HCT116 (cell line): ENCODE measurements around the gene TTLL9. TPM values are rescaled to one million over a fixed set of nuclear protein-coding genes. Genes with fewer than 3 reads are reported as not detected.

Source experiments
- ATAC-seq: fragments of 200-7000 bp; cut with Tn5 transposase; 2 replicates; pipeline ENCODE4 v1.9.1; 2020; ENCODE audit warnings: mild to moderate bottlenecking, moderate library complexity
- BruUV-seq: library from RNA; stranded (reverse); fragments of 400-500 nt; replicated peaks from 2 replicates; lab custom pipeline; 2021; lab: Mats Ljungman, UMichigan
- CTCF ChIA-PET: fragments of 300-600 bp; sonication (Branson Sonifier 250); formaldehyde crosslinking; loops from one replicate; lab custom pipeline; 2021; ENCODE audit warnings: antibody characterized with exemption; lab: Charles Lee
- POLR2A ChIA-PET: fragments of 300-600, 350-600 bp; sonication (Branson Sonifier 250); formaldehyde crosslinking; loops from one replicate; lab custom pipeline; 2021; ENCODE audit warnings: antibody characterized with exemption; lab: Charles Lee
- RAD21 ChIA-PET, 2 experiments: fragments of 300-600 bp; sonication (Branson Sonifier 250); formaldehyde crosslinking; loops; one replicate each; lab custom pipeline; 2023; ENCODE audit warnings: low total read pairs in 2 of 2; ENCODE audit not compliant: uncharacterized antibody in 2 of 2, unreplicated experiment in 2 of 2, low non-redundant PET in 1 of 2; lab: Charles Lee
- DNase-seq: peaks from one replicate; pipeline ENCODE4 v3.0.0-alpha.2; 2010; ENCODE audit warnings: low read depth, low spot score
- H2AFZ ChIP-seq: fragments of 200-600 bp; shearing (Covaris generic), sonication (generic); 2 replicates; pipeline ENCODE4 v1.6.1; 2017; ENCODE audit warnings: low read depth, mixed run types, mixed read lengths, antibody characterized with exemption, low read length; ENCODE audit not compliant: poor library complexity, severe bottlenecking
- H3K27ac ChIP-seq: 2 replicates; pipeline ENCODE4 v1.5.1; 2012; ENCODE audit warnings: low read depth, low read length
- H3K27me3 ChIP-seq: fragments of 200-600 bp; sonication (generic); 2 replicates; pipeline ENCODE4 v1.6.1; 2016; ENCODE audit warnings: mixed run types, low read length, mixed read lengths; ENCODE audit not compliant: insufficient read depth
- H3K36me3 ChIP-seq, 2 experiments: fragments of 200-500 bp in 1 of 2; fragments of 200-600 bp in 1 of 2; sonication (Bioruptor generic) in 1 of 2; sonication (generic) in 1 of 2; 2 replicates each; pipeline versions ENCODE4 v1.5.1 to v1.6.1; 2014 to 2016; ENCODE audit warnings: low read length in 2 of 2, inconsistent platforms in 1 of 2, mixed read lengths in 1 of 2, mixed run types in 1 of 2; ENCODE audit not compliant: insufficient read depth in 2 of 2, control insufficient read depth in 1 of 2
- H3K4me1 ChIP-seq, 2 experiments: fragments of 200-600 bp in 1 of 2; sonication (generic) in 1 of 2; 2 replicates each; pipeline versions ENCODE4 v1.5.1 to v1.6.1; 2012 to 2017; ENCODE audit warnings: low read length in 2 of 2, inconsistent platforms in 1 of 2, mild to moderate bottlenecking in 1 of 2, mixed read lengths in 1 of 2, mixed run types in 1 of 2, moderate library complexity in 1 of 2; ENCODE audit not compliant: insufficient read depth in 2 of 2, control insufficient read depth in 1 of 2
- H3K4me2 ChIP-seq: fragments of 200-600 bp; sonication (generic); 2 replicates; pipeline ENCODE4 v1.6.1; 2017; ENCODE audit warnings: mixed run types, low read length, mixed read lengths
- H3K4me3 ChIP-seq, 2 experiments: fragments of 200-600 bp in 1 of 2; sonication (generic) in 1 of 2; replicated peaks in 1 of 2; 2 replicates each; pipeline ENCODE4 v1.5.1; 2011 to 2016; ENCODE audit warnings: low read length in 2 of 2, control low read depth in 1 of 2, low read depth in 1 of 2, mild to moderate bottlenecking in 1 of 2, mixed read lengths in 1 of 2, mixed run types in 1 of 2
- H3K79me2 ChIP-seq: fragments of 200-600 bp; sonication (generic); 2 replicates; pipeline ENCODE4 v1.6.1; 2017; ENCODE audit warnings: mild to moderate bottlenecking, mixed run types, low read length, moderate library complexity, mixed read lengths; ENCODE audit not compliant: insufficient read depth
- H3K9ac ChIP-seq: fragments of 200-600 bp; sonication (generic); 2 replicates; pipeline ENCODE4 v1.6.1; 2016; ENCODE audit warnings: low read length, mixed read lengths
- H3K9me2 ChIP-seq: fragments of 200-600 bp; sonication (generic), shearing (Covaris generic); 2 replicates; pipeline ENCODE4 v1.6.1; 2017; ENCODE audit warnings: mixed run types, mild to moderate bottlenecking, moderate library complexity; ENCODE audit not compliant: insufficient read depth
- H3K9me3 ChIP-seq, 2 experiments: fragments of 200-500 bp in 1 of 2; fragments of 200-600 bp in 1 of 2; sonication (Bioruptor generic) in 1 of 2; sonication (generic) in 1 of 2; 2 replicates each; pipeline ENCODE4 v1.6.1; 2014 to 2017; ENCODE audit warnings: low read length in 2 of 2, mixed read lengths in 2 of 2, inconsistent platforms in 1 of 2, low read depth in 1 of 2, mild to moderate bottlenecking in 1 of 2, mixed run types in 1 of 2, moderate library complexity in 1 of 2; ENCODE audit not compliant: control insufficient read depth in 1 of 2, insufficient read depth in 1 of 2
- H4K20me1 ChIP-seq: fragments of 200-600 bp; sonication (generic), shearing (Covaris generic); 2 replicates; pipeline ENCODE4 v1.6.1; 2017; ENCODE audit warnings: mixed run types, mild to moderate bottlenecking, moderate library complexity; ENCODE audit not compliant: insufficient read depth
- ATF3 ChIP-seq: IDR thresholded peaks from 2 replicates; pipeline ENCODE4 v1.6.1; 2012
- EGR1 ChIP-seq: IDR thresholded peaks from 2 replicates; pipeline ENCODE4 v1.6.1; 2012; ENCODE audit warnings: low read depth
- ELF1 ChIP-seq: IDR thresholded peaks from 2 replicates; pipeline ENCODE4 v1.6.1; 2012; ENCODE audit warnings: low read depth, borderline replicate concordance
- EZH2 ChIP-seq: fragments of 200-600 bp; sonication (generic); IDR thresholded peaks from 2 replicates; pipeline ENCODE4 v1.6.1; 2017; ENCODE audit warnings: antibody characterized with exemption, mixed run types
- EZH2phosphoT487 ChIP-seq: fragments of 200-600 bp; IDR thresholded peaks from 2 replicates; pipeline ENCODE4 v1.6.1; 2018; ENCODE audit warnings: antibody characterized with exemption, borderline replicate concordance
- MAX ChIP-seq: IDR thresholded peaks from 2 replicates; pipeline ENCODE4 v1.6.1; 2012
- SIN3A ChIP-seq: IDR thresholded peaks from 2 replicates; pipeline ENCODE4 v1.6.1; 2012; ENCODE audit warnings: low read depth
- SP1 ChIP-seq: IDR thresholded peaks from 2 replicates; pipeline ENCODE4 v1.6.1; 2012; ENCODE audit warnings: low read depth
- SRF ChIP-seq: IDR thresholded peaks from 2 replicates; pipeline ENCODE4 v1.6.1; 2012; ENCODE audit warnings: low read depth
- TCF7L2 ChIP-seq: IDR thresholded peaks from 2 replicates; pipeline ENCODE4 v1.7.0; 2011; ENCODE audit warnings: borderline replicate concordance, inconsistent platforms; ENCODE audit not compliant: insufficient read depth, insufficient read length; ENCODE audit errors: extremely low read depth
- YY1 ChIP-seq: IDR thresholded peaks from 2 replicates; pipeline ENCODE4 v1.6.1; 2011; ENCODE audit warnings: low read length, low read depth, moderate library complexity, mild to moderate bottlenecking; ENCODE audit not compliant: insufficient replicate concordance; ENCODE audit errors: extremely low read depth
- ZFX ChIP-seq: fragments of 450-650 bp; IDR thresholded peaks from 2 replicates; pipeline ENCODE4 v1.6.1; 2017
- ZNF274 ChIP-seq: fragments of 200-500 bp; sonication (Bioruptor generic); IDR thresholded peaks from 2 replicates; pipeline ENCODE4 v1.6.1; 2014; ENCODE audit warnings: mild to moderate bottlenecking, low read depth, low read length, inconsistent platforms
- intact Hi-C: fragments of 100-400 bp; cut with micrococcal nuclease; formaldehyde crosslinking; loops from 2 replicates; pipeline ENCODE4 v1.10.0; 2022
- total RNA-seq: library from RNA; stranded (reverse); gene quantifications from one replicate; pipeline ENCODE4 v1.2.1, GENCODE V29; 2021; ENCODE audit not compliant: unreplicated experiment
- TF ChIP-seq, protein P1 (sequence below): IDR thresholded peaks from 2 replicates; pipeline ENCODE4 v1.6.1; 2011; ENCODE audit warnings: mild to moderate bottlenecking, low read length, moderate library complexity; ENCODE audit not compliant: insufficient replicate concordance; ENCODE audit errors: extremely low read depth
- TF ChIP-seq, protein P2 (sequence below), 3 experiments: fragments of 200-600 bp in 1 of 3; sonication (generic) in 1 of 3; IDR thresholded peaks in 2 of 3; conservative IDR thresholded peaks in 1 of 3; 2 replicates each; pipeline ENCODE4 v1.5.1; 2012 to 2017; ENCODE audit warnings: low read depth in 2 of 3, low read length in 2 of 3, antibody characterized with exemption in 1 of 3, borderline replicate concordance in 1 of 3, control low read depth in 1 of 3, mild to moderate bottlenecking in 1 of 3, mixed read lengths in 1 of 3, mixed run types in 1 of 3, moderate library complexity in 1 of 3; ENCODE audit not compliant: insufficient read depth in 1 of 3

The TTLL9 gene
- total RNA-seq, 1 experiment from 2014 or later = not detected

GRCh38 chr20:31972471-31973021 is 102.1 kb downstream of the TTLL9 start (continued):
- TF ChIP-seq, protein P1, sequence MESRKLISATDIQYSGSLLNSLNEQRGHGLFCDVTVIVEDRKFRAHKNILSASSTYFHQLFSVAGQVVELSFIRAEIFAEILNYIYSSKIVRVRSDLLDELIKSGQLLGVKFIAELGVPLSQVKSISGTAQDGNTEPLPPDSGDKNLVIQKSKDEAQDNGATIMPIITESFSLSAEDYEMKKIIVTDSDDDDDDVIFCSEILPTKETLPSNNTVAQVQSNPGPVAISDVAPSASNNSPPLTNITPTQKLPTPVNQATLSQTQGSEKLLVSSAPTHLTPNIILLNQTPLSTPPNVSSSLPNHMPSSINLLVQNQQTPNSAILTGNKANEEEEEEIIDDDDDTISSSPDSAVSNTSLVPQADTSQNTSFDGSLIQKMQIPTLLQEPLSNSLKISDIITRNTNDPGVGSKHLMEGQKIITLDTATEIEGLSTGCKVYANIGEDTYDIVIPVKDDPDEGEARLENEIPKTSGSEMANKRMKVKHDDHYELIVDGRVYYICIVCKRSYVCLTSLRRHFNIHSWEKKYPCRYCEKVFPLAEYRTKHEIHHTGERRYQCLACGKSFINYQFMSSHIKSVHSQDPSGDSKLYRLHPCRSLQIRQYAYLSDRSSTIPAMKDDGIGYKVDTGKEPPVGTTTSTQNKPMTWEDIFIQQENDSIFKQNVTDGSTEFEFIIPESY = no peak
- TF ChIP-seq ZNF274 (no peak), SP1 (no peak), ZFX (no peak), MAX (no peak), EGR1 (no peak), EZH2 (no peak)

DNA sequence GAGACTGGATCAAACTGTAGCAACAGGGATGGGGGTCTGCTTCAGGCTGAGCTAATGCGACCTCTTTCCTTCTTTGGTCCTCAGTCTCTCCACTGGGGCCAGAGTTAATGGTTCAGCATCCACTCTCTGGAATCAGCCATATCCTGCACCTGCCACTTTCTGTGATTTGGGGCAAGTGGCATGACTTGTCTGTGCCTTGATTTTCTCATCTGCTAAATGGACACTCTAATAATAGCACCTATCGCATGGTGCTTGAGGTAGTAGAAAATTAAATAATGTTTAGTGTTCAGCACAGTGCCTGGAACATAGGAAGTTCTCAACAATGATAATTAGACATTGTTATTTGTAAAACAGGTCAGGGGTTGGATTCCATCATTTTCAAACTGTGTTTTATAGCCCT is 103.9 kb downstream of the TTLL9 start:
- Histone ChIP-seq H3K4me1 (no peaks in the 10 kb centered on the region), H3K27me3 (peaks cover 36% of the 10 kb centered on the region), H3K4me3 (no peak overlapping the region), H4K20me1 (no peaks in the 10 kb centered on the region), H3K4me2 (no peak overlapping the region), H3K27ac (no peak overlapping the region), H3K9me3 (no peaks in the 10 kb centered on the region), H3K79me2 (no peaks in the 10 kb centered on the region), H3K9ac (no peak overlapping the region), H3K36me3 (no peaks in the 10 kb centered on the region), H2AFZ (no peak overlapping the region), H3K9me2 (no peaks in the 10 kb centered on the region)
- intact Hi-C loops = no loop called here
- ChIA-PET CTCF (no interaction called here), RAD21 (no interaction called here), POLR2A (no interaction called here)
- TF ChIP-seq YY1 (no peak), ELF1 (no peak), SIN3A (no peak), TCF7L2 (no peak), EZH2phosphoT487 (no peak), ATF3 (no peak), EZH2 (no peak), ZNF274 (no peak), SRF (no peak)
- TF ChIP-seq, protein P1 = no peak
- TF ChIP-seq, protein P2, sequence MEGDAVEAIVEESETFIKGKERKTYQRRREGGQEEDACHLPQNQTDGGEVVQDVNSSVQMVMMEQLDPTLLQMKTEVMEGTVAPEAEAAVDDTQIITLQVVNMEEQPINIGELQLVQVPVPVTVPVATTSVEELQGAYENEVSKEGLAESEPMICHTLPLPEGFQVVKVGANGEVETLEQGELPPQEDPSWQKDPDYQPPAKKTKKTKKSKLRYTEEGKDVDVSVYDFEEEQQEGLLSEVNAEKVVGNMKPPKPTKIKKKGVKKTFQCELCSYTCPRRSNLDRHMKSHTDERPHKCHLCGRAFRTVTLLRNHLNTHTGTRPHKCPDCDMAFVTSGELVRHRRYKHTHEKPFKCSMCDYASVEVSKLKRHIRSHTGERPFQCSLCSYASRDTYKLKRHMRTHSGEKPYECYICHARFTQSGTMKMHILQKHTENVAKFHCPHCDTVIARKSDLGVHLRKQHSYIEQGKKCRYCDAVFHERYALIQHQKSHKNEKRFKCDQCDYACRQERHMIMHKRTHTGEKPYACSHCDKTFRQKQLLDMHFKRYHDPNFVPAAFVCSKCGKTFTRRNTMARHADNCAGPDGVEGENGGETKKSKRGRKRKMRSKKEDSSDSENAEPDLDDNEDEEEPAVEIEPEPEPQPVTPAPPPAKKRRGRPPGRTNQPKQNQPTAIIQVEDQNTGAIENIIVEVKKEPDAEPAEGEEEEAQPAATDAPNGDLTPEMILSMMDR (IDR thresholded peaks at IDR 0.05 in 2 of 3, conservative IDR thresholded peaks at IDR 0.05 in 1 of 3; ENCODE audit: borderline replicate concordance in 1 of 3, insufficient read depth in 1 of 3, low read depth in 2 of 3, low read length in 2 of 3) = no peak
- BruUV-seq = no TSS peak
- DNase-seq (no peak), ATAC-seq (no peak)
